Measurements from ENCODE around the gene GRM3.
"Not testable (repeated sequence)": the region's sequence is repeated elsewhere in the genome, so short reads cannot be mapped to it uniquely, and the experiment has no call there.

The GRM3 gene

GRCh38 chr7:86643561-86644281 lies at the start of gene GRM3:
Gene GRM3 (plus strand): TSS chr7:86643909. CDS start chr7:86765146, 121,237 bp downstream.
- no peak for FAIRE-seq

DNA sequence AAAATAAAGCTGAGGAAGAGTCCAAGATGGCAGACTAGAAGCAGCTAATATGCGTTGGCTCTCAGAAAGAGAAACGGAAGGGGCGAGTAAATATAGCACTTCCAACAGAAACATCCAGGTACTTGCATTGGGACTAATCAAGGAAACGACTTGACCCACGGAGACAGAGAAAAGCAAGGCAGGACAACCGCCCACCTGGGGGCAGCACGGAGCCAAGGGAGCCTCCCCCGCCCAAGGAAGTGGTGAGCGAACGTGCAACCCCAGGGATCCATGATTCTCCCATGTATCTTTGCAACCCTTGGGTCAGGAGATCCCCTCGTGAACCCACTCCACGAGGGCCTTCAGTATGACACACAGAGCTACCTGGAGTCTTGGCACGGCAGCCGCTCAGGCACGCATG lies 45.4 kb upstream of the GRM3 start:
- no peak for FAIRE-seq

- FAIRE-seq: no peak
These were observed 45.0 kb upstream of the GRM3 start for GRCh38 chr7:86598721-86599120.

DNA sequence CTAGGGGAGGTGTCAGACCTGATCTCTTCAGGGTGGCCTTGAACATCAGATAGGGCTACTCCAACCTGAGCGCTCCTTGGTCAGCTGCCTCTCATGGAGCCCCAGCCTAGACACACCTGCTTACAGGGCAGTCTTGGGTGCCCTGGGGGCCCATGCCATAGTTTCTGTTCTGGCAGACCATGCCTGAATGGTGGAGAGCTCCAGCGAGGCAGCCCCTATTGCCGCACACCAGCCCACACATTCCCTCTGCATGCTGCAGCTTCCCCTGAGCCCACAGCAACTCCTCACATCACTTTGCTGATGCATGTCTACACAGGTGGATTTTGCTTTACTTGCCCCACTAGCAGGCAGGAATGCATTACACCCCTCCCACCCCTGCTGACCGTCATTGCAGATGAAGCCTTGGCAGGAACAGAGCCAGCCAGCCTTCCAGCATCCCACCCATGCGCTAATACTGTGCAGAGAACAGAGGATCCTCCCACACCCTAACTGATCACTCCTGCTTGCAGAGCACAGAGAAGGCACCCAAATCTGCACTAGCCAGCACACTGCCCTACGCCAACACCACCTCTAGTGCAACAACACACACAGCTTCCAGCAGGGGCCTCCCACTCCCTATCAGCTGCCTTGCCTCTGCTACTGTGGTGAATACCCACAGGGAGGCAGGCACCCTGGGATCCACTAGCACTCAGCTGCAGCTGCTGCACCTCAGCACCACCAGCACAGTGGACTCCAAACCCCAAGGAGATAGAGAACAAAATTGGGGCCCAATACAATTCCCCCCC lies 43.0 kb upstream of the GRM3 start:
- no peak for FAIRE-seq

- not testable (repeated sequence) for FAIRE-seq
These were observed 28.0 kb upstream of the GRM3 start for GRCh38 chr7:86615711-86616110.

GRCh38 chr7:86644282-86645224 lies 844 bp downstream of the GRM3 start:
- FAIRE-seq: no peak

DNA sequence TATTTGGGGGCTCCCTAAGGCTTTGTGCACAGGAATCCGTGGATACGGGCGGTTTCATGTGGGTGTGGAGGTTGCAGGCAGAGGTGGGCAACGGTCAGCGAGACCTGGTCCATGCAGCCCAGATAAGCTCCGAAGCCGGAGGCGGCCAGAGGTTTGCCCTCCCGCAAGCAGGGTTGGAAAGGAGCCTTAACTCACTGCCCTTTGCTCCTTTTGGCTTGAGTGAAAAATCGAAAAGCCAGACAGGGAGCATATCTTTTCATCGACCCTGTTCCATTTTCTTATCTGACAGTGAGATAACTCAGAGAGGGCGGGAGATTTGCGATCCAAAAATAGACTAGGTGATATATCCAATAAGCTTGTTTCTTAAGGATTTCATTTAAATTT lies 1.5 kb downstream of the GRM3 start:
- FAIRE-seq: no peak

DNA sequence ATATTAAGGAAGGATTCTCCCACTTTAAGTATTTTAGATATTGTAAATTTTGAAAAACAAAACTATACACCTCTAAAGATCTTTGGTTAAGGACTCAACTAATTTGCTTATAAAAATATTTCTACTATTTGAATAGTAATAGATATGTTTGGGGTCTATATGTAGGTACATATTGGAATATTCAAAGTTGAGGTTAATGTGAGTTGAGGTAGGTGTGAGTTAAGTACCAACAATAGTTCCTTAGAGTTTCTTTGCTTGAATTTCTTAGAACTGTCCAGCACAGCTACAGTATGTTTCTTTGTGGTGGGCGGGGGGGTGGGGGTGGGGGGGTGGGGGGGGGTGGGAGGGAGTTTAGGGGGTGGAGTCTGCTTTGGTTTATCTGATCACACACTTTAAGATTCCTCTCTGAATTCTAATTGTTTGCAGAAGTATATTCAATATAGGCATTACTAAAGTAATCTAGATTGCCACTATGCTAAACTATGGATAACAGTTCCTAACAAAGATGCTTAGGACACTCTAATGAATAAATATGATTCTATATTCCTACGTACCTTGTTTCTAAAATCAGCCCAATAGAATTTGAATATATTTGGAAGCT lies 2.1 kb downstream of the GRM3 start:
- no peak for FAIRE-seq

- FAIRE-seq: no peak
These were observed 3.8 kb downstream of the GRM3 start for GRCh38 chr7:86647385-86648094.

- no peak for FAIRE-seq
These were observed 4.5 kb downstream of the GRM3 start for GRCh38 chr7:86648169-86648568.

- no peak for FAIRE-seq
These were observed 10.4 kb downstream of the GRM3 start for GRCh38 chr7:86653919-86654659.

DNA sequence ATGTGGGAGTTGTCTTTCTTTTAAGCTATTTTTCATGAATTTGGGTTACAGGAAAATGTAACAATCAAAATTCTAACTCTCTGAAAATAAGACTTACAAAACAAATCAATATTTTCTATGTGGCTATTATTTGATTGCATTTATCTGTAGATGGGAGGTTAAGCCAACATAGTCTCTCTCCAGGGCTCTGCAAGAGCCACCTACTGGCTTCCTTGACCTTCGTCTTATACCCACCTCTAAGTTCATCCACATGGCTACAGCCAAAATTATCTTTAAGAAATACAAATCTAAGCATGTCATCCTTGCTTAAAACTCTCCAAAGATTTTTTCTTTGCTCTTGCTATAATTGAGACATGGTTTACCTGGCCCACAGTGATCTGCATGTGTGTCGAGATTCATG lies 14.2 kb downstream of the GRM3 start:
- no peak for FAIRE-seq

DNA sequence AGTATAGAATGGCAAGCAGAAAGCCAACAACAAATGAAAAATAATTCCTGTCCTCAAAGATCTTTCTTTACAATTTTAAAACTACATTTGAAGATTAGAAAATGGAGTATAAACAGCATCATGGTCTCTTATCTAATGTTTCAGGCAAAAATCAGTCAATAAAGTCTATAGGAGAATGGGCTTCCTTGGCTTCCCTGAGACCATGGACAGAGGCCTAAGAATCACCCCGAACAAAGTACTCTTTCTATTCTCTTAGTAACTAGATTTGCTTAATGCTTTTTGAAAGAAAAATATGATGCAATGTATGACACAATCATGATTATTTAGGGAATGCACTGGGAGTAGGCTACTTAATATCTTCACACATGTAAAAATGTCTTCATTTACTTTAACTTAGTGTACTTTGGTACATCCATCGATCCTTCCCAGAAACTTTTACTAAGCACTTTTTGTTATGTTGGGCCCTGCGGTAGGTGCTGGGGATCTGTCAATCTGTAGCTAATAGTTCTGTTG lies 17.3 kb downstream of the GRM3 start:
- no peak for FAIRE-seq

GRCh38 chr7:86664486-86664885 lies 20.8 kb downstream of the GRM3 start:
- FAIRE-seq: no peak

GRCh38 chr7:86664991-86665390 lies 21.3 kb downstream of the GRM3 start:
- FAIRE-seq: no peak

- no peak for FAIRE-seq
These were observed 22.0 kb downstream of the GRM3 start for GRCh38 chr7:86665669-86666068.

GRCh38 chr7:86667732-86668131 lies 24.0 kb downstream of the GRM3 start:
- FAIRE-seq: no peak

GRCh38 chr7:86668315-86668714 lies 24.6 kb downstream of the GRM3 start:
- no peak for FAIRE-seq

DNA sequence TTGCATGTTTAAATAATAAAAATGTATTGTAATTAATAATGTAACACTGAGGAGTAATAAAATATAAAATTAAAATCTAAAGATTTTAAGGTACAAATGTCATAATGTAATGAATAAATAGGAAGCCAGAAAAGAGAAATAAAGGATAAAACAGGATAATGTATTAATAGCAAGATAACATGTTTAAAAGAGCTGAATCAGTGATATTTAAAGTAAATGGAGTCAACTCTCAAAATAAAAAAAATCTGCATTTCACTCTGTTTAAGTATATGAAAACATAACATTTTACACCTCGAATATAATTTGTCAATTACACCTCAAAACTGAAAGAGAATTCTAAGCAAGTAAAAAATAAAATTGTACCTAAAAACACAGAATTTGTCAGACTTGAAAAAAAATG lies 44.1 kb downstream of the GRM3 start:
- FAIRE-seq: peak; percentile 45

DNA sequence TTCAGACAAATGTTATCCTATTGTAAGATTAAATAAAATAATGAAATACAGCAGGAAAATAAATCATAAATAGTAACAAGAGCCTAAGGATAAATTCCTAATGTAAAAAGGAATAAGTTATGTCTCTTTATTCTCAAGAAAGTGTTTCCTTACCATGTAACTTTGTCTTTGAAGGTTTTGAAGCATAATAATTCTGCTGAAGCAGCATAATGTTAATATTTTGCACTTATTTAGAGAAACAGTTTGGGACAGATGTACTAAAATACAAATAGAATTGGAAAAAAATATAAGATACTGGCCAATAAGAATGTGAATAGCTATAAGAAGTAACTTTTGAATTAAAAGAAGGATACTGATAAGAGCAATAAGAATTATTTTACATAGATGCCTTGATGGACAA lies 45.7 kb downstream of the GRM3 start:
- FAIRE-seq: peak; percentile 3

- no peak for FAIRE-seq
These were observed 49.0 kb downstream of the GRM3 start for GRCh38 chr7:86692755-86693154.

Data from G401.6 (cell line).